Neural crest cell (in vitro differentiated cells): ENCODE results near the gene COX14. TPM values are rescaled to one million over a fixed set of nuclear protein-coding genes. Genes with fewer than 3 reads are reported as not detected.

ENCODE experiments used
- DNase-seq: peaks from one replicate; pipeline ENCODE4 v3.0.0; 2021; ENCODE audit warnings: low read depth, mixed read lengths, low spot score
- H3K27ac Mint-ChIP-seq: one replicate; pipeline ENCODE4 v1.8.0; 2021; ENCODE audit warnings: mild to moderate bottlenecking, mixed read lengths; ENCODE audit not compliant: unreplicated experiment
- H3K27me3 Mint-ChIP-seq: 2 replicates; pipeline ENCODE4 v1.8.0; 2021; ENCODE audit warnings: low read depth, mild to moderate bottlenecking, mixed read lengths
- H3K36me3 Mint-ChIP-seq: 2 replicates; pipeline ENCODE4 v1.8.0; 2021; ENCODE audit warnings: low read depth, mild to moderate bottlenecking, mixed read lengths
- H3K4me1 Mint-ChIP-seq: 2 replicates; pipeline ENCODE4 v1.8.0; 2021; ENCODE audit warnings: mixed read lengths
- H3K4me3 Mint-ChIP-seq: one replicate; pipeline ENCODE4 v1.8.0; 2021; ENCODE audit warnings: mild to moderate bottlenecking, mixed read lengths
- H3K9me3 Mint-ChIP-seq: 2 replicates; pipeline ENCODE4 v1.8.0; 2021; ENCODE audit warnings: mixed read lengths
- total RNA-seq: library from RNA; stranded (reverse); gene quantifications from 2 replicates; pipeline ENCODE4 v1.2.1, GENCODE V29; 2021
- TF ChIP-seq, protein P1 (sequence below): fragments of 200-600 bp; sonication (generic); conservative IDR thresholded peaks from 2 replicates; pipeline ENCODE4 v1.5.0; 2021; ENCODE audit warnings: antibody characterized with exemption, mild to moderate bottlenecking

The COX14 gene
- total RNA-seq, 1 donor from 2014 or later = 22.4 TPM

- H3K36me3 Mint-ChIP-seq = no peaks in the 10 kb centered on the region
- no peak for DNase-seq
- no peaks in the 10 kb centered on the region for H3K27me3 Mint-ChIP-seq
- TF ChIP-seq, protein P1, sequence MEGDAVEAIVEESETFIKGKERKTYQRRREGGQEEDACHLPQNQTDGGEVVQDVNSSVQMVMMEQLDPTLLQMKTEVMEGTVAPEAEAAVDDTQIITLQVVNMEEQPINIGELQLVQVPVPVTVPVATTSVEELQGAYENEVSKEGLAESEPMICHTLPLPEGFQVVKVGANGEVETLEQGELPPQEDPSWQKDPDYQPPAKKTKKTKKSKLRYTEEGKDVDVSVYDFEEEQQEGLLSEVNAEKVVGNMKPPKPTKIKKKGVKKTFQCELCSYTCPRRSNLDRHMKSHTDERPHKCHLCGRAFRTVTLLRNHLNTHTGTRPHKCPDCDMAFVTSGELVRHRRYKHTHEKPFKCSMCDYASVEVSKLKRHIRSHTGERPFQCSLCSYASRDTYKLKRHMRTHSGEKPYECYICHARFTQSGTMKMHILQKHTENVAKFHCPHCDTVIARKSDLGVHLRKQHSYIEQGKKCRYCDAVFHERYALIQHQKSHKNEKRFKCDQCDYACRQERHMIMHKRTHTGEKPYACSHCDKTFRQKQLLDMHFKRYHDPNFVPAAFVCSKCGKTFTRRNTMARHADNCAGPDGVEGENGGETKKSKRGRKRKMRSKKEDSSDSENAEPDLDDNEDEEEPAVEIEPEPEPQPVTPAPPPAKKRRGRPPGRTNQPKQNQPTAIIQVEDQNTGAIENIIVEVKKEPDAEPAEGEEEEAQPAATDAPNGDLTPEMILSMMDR = no peak
- no peaks in the 10 kb centered on the region for H3K9me3 Mint-ChIP-seq
- H3K4me1 Mint-ChIP-seq = peaks cover 3% of the 10 kb centered on the region
- H3K4me3 Mint-ChIP-seq = no peak overlapping the region
- H3K27ac Mint-ChIP-seq = no peak overlapping the region
Observed at GRCh38 chr12:50119387-50119786, 7.4 kb downstream of the COX14 start.

- TF ChIP-seq, protein P1 = no peak
- no peaks in the 10 kb centered on the region for H3K27me3 Mint-ChIP-seq
- H3K4me1 Mint-ChIP-seq = no peaks in the 10 kb centered on the region
- no peaks in the 10 kb centered on the region for H3K9me3 Mint-ChIP-seq
- no peak for DNase-seq
- H3K36me3 Mint-ChIP-seq = no peaks in the 10 kb centered on the region
- no peak overlapping the region for H3K4me3 Mint-ChIP-seq
- no peak overlapping the region for H3K27ac Mint-ChIP-seq
Observed at GRCh38 chr12:50120521-50120920, 8.5 kb downstream of the COX14 start.

- no peaks in the 10 kb centered on the region for H3K4me1 Mint-ChIP-seq
- no peaks in the 10 kb centered on the region for H3K9me3 Mint-ChIP-seq
- no peaks in the 10 kb centered on the region for H3K36me3 Mint-ChIP-seq
- TF ChIP-seq, protein P1 = no peak
- H3K4me3 Mint-ChIP-seq = no peak overlapping the region
- no peak overlapping the region for H3K27ac Mint-ChIP-seq
- DNase-seq = no peak
- H3K27me3 Mint-ChIP-seq = no peaks in the 10 kb centered on the region
Observed at GRCh38 chr12:50120953-50121352, 8.9 kb downstream of the COX14 start.

DNA sequence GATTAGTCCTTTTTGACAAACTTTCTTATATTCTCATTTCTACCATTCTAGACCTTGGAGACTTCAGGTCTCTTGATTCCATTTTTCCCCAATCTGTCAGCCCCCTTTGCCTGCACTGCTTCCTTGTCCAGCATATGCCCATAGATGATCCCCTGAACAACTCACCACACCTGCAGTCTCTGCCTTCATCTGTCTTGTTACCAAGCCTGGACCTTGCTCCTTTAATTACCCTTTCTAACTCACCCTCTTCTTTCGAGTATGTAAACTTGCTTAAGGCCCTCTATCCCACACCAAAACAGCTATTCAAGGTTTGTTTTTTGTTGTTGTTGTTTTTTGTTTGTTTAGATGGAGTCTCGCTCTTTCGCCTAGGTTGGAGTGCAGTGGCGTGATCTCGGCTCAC lies 9.6 kb downstream of the COX14 start:
- H3K9me3 Mint-ChIP-seq = no peaks in the 10 kb centered on the region
- no peaks in the 10 kb centered on the region for H3K36me3 Mint-ChIP-seq
- H3K4me1 Mint-ChIP-seq = no peaks in the 10 kb centered on the region
- no peak overlapping the region for H3K27ac Mint-ChIP-seq
- H3K27me3 Mint-ChIP-seq = no peaks in the 10 kb centered on the region
- TF ChIP-seq, protein P1 = no peak
- no peak overlapping the region for H3K4me3 Mint-ChIP-seq
- no peak for DNase-seq

DNA sequence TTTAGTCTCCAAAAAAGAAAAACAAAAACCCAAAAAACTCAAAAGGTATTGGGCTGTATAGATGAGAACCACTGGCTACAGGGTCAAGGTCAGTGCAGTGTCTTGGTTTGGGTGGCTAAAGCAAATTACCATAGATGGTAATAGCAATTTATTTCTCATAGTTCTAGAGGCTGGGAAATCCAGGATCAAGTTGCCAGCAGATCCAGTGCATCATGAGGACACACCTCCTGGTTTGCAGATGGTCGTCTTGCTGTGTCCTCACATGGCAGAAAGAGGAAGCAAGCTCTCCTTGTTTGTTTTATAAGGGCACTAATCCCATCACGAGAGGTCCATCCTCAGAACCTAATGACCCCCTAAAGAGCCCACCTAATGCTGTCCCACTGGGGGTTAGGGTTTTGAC lies 11.2 kb downstream of the COX14 start:
- DNase-seq = no peak
- Mint-ChIP-seq H3K27me3 (no peaks in the 10 kb centered on the region), H3K36me3 (no peaks in the 10 kb centered on the region), H3K4me3 (no peak overlapping the region), H3K4me1 (no peaks in the 10 kb centered on the region), H3K27ac (no peak overlapping the region), H3K9me3 (no peaks in the 10 kb centered on the region)
- TF ChIP-seq, protein P1 = no peak

- Mint-ChIP-seq H3K4me1 (no peaks in the 10 kb centered on the region), H3K27ac (no peak overlapping the region), H3K36me3 (peaks cover 5% of the 10 kb centered on the region), H3K9me3 (no peaks in the 10 kb centered on the region), H3K4me3 (no peak overlapping the region), H3K27me3 (no peaks in the 10 kb centered on the region)
- TF ChIP-seq, protein P1 = no peak
- no peak for DNase-seq
Observed at GRCh38 chr12:50127546-50127945, 15.5 kb downstream of the COX14 start.
